Right forelimb (tissue), 1 donor: Measurements from ENCODE around the gene SWAP70.

Source experiments
- DNase-seq: peaks from one replicate; pipeline ENCODE4 v3.0.0-alpha.2; 2018

Gene SWAP70

DNA sequence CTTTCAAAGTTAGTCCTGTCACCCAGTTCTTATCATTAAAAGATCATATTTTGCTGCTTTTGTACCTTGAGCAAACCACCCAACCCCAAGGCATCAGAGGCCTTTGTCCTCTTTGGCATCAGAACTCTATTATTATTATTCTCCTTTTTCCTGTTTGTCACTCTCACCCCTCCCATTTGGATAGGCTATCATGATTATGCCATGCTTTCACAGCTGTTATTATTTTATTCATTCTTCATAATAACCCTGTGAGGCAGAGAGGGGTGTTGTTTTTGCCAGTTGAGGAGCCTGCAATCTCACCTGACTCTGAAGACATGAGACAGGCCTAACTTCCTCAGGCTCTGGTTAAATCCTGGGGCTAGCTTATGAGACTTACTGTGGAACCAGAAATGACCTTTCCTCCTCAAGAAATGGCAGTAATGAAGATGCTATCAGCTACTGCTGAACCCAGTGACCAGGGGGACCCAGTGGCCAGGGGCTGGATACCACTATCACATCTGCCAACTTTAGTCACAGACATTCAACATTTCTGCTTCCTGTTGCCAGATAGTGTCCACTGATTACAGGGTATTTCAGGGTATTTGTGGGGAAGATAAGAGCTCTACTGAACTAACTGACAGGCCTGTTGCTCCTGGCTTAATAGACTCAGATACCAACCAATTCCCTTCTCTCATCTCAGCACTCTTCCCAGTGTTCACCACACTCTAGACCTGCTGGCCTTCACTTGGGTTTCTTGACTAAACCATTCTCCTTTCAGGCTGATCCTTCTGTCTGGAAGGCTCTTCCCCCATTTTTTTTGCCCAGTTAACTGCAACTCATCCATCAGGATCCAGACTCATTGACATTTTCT, 11.8 kb upstream of the SWAP70 start:
- no peak for DNase-seq

- no peak for DNase-seq
Observed at GRCh38 chr11:9653871-9654270, 10.0 kb upstream of the SWAP70 start.

DNA sequence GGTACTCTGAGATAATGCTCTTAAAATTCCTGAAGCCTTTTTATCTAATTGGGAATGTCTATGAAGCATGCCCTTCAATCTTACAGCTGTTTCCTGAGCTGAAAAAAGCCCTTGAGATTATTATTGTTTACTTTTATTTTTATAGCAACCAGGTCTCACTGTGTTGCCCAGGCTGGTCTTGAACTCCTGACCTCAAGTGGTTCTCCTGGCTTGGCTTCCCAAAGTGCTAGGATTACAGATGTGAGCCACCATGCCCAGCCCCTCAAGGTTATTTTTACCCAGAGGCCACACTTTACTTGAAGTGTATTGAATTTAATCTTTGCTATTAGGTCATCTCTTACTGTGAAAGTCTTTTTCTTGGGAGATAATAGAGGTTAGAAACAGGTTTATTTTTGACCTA, 7.0 kb upstream of the SWAP70 start:
- no peak for DNase-seq

GRCh38 chr11:9657531-9657930, 6.3 kb upstream of the SWAP70 start:
- DNase-seq = no peak

- no peak for DNase-seq
Observed at GRCh38 chr11:9660886-9661285, 3.0 kb upstream of the SWAP70 start.

GRCh38 chr11:9662273-9662672, 1.6 kb upstream of the SWAP70 start:
- DNase-seq = no peak

DNA sequence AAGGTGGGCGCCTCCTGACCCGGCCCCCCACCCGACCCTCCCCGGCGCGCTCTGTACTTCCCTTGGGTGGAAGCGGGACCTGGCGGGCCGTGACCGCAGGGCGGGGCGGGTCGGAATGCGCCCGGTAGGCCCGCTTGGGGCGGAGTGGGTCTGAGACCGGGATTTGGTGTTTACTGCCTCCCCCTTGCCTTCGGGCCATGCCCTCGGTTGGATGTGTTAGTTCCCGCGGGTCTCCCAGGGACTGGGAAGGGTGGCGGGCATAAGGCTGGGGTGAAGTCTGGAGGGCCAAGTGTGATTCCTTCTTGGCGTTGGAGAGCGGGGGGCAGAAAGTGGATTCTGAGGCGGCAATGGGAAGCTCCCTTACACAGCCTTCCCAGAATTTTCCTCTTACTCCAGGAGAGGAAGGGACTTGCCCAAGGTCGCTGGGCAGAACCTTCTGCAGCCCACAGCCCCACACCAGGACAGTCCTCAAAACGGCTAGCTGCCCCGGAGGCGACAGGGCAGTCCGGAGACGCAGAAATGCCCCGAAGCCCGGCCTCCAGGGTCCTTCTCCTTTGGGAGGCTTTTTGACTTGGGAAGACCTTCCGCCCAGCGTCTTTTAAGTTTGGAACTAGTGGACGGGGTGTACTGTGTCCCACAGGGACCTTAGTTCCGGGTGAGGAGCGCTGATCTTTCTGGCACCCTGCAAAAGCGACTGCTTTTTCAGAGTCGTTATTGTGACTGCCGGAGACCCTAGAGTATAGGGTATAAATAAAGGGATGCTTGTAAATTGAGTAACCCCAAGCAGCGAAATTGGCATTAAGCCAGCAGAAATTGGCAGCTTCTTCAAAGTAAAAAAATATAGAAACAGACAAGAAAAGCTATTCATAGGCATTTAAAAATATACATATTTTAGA, 647 bp downstream of the SWAP70 start:
- DNase-seq = no peak

GRCh38 chr11:9665749-9666148, 1.9 kb downstream of the SWAP70 start:
- no peak for DNase-seq

DNA sequence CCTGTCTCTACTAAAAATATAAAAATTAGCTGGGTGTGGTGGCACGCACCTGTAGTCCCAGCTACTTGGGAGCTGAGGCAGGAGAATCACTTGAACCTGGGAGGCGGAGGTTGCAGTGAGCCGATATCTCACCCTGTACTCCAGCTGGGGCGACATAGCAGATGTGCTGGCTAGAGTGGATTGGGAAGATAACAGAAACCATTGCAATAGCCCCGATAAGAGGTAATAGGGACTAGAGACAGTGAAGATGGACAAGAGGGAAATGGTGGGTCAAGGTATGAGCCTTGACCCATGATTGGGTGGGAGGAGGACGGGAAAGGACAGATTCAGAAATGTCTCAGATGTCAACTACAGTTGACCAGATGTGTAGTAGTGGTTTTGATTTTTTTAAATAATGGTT, 6.1 kb downstream of the SWAP70 start:
- DNase-seq = no peak

- no peak for DNase-seq
Observed at GRCh38 chr11:9672288-9672916, 8.5 kb downstream of the SWAP70 start.

DNA sequence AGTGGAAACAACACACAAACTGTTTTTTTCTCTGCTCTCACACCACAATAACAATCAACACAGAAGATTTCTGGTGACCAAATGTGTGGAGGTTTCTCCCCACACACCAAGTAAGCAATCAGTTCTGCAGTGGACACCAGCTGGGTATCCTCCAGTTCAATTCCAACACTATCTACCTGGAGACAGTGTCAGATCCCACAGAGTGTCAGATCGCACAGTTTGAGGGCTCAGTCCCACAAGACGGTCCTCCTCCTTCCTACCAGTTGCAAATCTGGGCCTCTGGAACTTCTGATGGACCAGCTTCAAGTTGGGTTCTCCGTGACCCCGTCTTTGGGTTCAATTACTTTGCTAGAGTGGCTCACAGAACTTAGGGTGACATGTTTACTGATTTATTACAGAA, 9.0 kb downstream of the SWAP70 start:
- DNase-seq = no peak

- DNase-seq = no peak
Observed at GRCh38 chr11:9675691-9676090, 11.8 kb downstream of the SWAP70 start.

- DNase-seq = no peak
Observed at GRCh38 chr11:9677951-9678350, 14.1 kb downstream of the SWAP70 start.

GRCh38 chr11:9678576-9678975, 14.7 kb downstream of the SWAP70 start:
- DNase-seq = no peak

DNA sequence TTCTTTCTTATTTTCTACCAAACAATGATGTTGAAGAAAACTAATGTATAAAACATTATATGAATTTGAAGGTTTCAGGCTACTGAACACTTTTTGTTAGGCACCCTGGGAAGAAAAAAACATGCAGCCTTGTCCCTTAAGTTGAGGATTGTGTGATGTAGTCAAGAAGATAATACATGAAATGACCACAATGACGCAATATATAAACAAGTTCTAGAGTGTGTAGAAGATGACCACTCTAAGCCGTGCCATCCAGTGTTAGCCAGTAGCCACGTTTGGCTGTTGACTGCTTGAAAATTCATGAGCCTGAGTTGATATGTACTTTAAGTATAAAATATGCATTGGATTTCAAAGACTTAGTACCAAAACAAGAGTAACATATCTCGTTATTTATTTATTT, 16.2 kb downstream of the SWAP70 start:
- DNase-seq = no peak

GRCh38 chr11:9681583-9682372, 17.9 kb downstream of the SWAP70 start:
- no peak for DNase-seq

- no peak for DNase-seq
Observed at GRCh38 chr11:9687711-9688477, 24.0 kb downstream of the SWAP70 start.

DNA sequence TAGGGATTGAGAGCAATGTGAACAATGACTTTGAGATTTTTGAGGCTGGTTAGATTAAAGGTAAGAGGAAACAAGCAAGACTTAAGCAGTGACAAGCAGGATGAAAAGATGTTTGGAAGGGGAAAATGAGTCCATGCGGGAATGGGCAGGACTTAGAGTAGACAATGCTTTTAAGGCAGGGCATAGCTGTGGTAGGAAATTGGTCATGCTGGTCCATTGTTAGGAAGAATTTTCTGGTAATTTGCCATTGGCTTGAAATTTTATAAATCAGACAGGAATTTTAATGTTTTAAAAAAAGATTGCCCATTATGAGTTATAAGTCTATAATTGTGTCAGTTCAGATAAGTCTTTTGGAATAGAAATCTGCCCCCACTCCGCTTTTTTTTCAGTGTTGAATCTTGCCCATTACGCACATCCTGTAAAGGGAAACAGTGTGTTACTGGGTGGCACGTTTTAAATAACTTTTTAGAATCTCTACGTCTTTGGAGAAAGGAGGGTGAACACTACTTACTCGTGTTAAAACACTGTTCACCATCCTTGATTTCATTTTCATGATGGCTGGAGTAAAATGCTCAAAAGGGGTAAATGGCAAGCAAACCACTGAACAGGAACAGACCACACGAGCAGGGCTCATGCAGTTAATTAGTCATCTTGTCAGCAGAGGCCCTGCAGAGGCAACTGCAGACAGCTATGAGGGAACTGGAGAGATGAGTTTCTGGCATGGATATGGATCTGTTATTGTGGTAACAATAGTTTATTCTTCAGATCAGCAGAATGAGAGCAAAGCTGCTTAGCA, 25.0 kb downstream of the SWAP70 start:
- DNase-seq = no peak

DNA sequence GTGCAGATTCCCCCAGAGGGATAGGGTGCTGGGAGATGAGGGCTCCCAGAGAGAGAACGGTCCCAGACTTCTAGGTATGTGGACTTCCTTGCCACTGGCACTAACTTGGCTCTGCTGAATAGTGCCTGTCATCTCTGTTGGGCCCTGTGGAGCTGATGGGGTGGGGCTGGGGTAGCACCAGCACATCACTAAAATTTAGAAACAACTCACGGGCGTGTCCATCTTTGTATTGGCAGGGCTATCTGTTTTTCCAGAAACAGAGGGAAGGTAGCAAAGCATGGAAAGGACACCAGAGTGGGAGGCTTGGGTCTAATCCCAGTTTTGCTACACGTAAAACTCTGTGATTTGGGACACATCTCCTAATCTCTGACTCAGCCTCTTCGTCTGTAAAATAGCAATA, 25.8 kb downstream of the SWAP70 start:
- DNase-seq = no peak

DNA sequence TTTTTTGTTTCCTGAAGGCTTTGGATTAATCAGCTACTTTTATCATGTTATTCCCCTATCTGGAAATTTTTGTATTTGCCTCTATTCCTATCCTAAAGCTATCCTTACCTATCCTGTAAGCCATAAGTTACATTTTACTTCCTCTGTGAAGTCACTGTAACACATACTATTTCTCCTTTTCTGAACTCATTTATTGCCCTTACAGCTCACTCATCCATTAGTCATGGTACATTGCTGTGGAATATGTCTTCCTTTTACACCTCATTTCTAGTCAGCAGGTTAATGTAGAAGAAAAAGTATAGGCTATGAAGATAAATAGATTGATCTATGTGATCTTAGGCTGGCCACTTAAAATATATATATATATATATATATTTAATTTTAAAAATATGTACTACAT, 28.0 kb downstream of the SWAP70 start:
- no peak for DNase-seq

- DNase-seq = no peak
Observed at GRCh38 chr11:9692691-9693090, 28.8 kb downstream of the SWAP70 start.
